C4-2B (cell line): ENCODE data around the gene TOM1L1.

Experiments used
- ZFX ChIP-seq: fragments of 450-650 bp; IDR thresholded peaks from 2 replicates; pipeline ENCODE4 v1.6.1; 2017
- TF ChIP-seq, protein P1 (sequence below): fragments of 450-650 bp; conservative IDR thresholded peaks from 2 replicates; pipeline ENCODE4 v1.5.1; 2017; ENCODE audit warnings: mild to moderate bottlenecking

GRCh38 chr17:54974759-54975158 is 74.1 kb downstream of the TOM1L1 start:
- TF ChIP-seq, protein P1, sequence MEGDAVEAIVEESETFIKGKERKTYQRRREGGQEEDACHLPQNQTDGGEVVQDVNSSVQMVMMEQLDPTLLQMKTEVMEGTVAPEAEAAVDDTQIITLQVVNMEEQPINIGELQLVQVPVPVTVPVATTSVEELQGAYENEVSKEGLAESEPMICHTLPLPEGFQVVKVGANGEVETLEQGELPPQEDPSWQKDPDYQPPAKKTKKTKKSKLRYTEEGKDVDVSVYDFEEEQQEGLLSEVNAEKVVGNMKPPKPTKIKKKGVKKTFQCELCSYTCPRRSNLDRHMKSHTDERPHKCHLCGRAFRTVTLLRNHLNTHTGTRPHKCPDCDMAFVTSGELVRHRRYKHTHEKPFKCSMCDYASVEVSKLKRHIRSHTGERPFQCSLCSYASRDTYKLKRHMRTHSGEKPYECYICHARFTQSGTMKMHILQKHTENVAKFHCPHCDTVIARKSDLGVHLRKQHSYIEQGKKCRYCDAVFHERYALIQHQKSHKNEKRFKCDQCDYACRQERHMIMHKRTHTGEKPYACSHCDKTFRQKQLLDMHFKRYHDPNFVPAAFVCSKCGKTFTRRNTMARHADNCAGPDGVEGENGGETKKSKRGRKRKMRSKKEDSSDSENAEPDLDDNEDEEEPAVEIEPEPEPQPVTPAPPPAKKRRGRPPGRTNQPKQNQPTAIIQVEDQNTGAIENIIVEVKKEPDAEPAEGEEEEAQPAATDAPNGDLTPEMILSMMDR, result no peak
- no peak for TF ChIP-seq ZFX
